Upper lobe of left lung (tissue), 6 donors: ENCODE results near the gene POLG2. TPM values are rescaled to one million over a fixed set of nuclear protein-coding genes. Genes with fewer than 3 reads are reported as not detected.
"Not testable (repeated sequence)": the region's sequence is repeated elsewhere in the genome, so short reads cannot be mapped to it uniquely, and the experiment has no call there.

Source experiments
- ATAC-seq, 2 donors: fragments of 200-7000 bp; cut with Tn5 transposase; one replicate each; pipeline ENCODE4 v1.9.1; 2022; ENCODE audit warnings: mild to moderate bottlenecking in 2 of 2, moderate library complexity in 2 of 2; ENCODE audit not compliant: low FRiP score in 2 of 2
- DNase-seq, 2 donors: peaks; one replicate each; pipeline ENCODE4 v3.0.0-alpha.2; 2019 to 2020
- H3K27ac ChIP-seq, 4 donors: fragments of 200-600 bp; sonication (generic); one replicate each; pipeline ENCODE4 v1.5.1; 2016 to 2019
- H3K27me3 ChIP-seq, 4 donors: fragments of 200-600 bp; sonication (generic); one replicate each; pipeline ENCODE4 v1.5.1; 2017 to 2019
- H3K36me3 ChIP-seq, 4 donors: fragments of 200-600 bp; sonication (generic); one replicate each; pipeline ENCODE4 v1.5.1; 2016 to 2019
- H3K4me1 ChIP-seq, 4 donors: fragments of 200-600 bp; sonication (generic); one replicate each; pipeline ENCODE4 v1.5.1; 2018 to 2019
- H3K4me3 ChIP-seq, 4 donors: fragments of 200-600 bp; sonication (generic); one replicate each; pipeline ENCODE4 v1.5.1; 2017 to 2019; ENCODE audit warnings: mild to moderate bottlenecking in 2 of 4, moderate library complexity in 1 of 4
- H3K9me3 ChIP-seq, 4 donors: fragments of 200-600 bp; sonication (generic); one replicate each; pipeline ENCODE4 v1.5.1; 2018 to 2019
- CTCF ChIP-seq, 6 experiments: fragments of 450-650 bp in 4 of 6; fragments of 200-600 bp in 2 of 6; sonication (generic) in 2 of 6; IDR thresholded peaks; one replicate each; pipeline ENCODE4 v1.5.1; 2016 to 2019; ENCODE audit warnings: antibody characterized with exemption in 6 of 6
- EP300 ChIP-seq, 4 donors: sonication (generic); formaldehyde crosslinking; IDR thresholded peaks; one replicate each; pipeline ENCODE4 v1.5.1; 2017; ENCODE audit warnings: antibody characterized with exemption in 4 of 4, control low read depth in 2 of 4
- POLR2A ChIP-seq, 4 donors: fragments of 450-650 bp; IDR thresholded peaks; one replicate each; pipeline ENCODE4 v1.5.1; 2016 to 2017; ENCODE audit warnings: antibody characterized with exemption in 4 of 4, mild to moderate bottlenecking in 2 of 4
- POLR2AphosphoS5 ChIP-seq, 2 donors: sonication (generic); formaldehyde crosslinking; IDR thresholded peaks; one replicate each; pipeline ENCODE4 v1.5.1; 2017; ENCODE audit warnings: antibody characterized with exemption in 2 of 2
- WGBS, 2 donors: methylation state at CpG; one replicate each; pipeline ENCODE4 v1.1.5; 2017 to 2018; 5-methylcytosine and 5-hydroxymethylcytosine counted together
- total RNA-seq, 6 donors: library from RNA; depleted of rRNA in 4 of 6; stranded (reverse); fragments of >200 nt in 4 of 6; gene quantifications; one replicate each; pipeline versions ENCODE4 v1.1.0 to v1.2.1, GENCODE V29; 2016 to 2021
- donor health status: DM: no; HTN: no; CAD: no; lungs with moderate emphysema.
- donor health status: DM: no; HTN: yes; CAD: no; lungs with severe emphysema.

Gene POLG2
- total RNA-seq, 6 donors from 2014 or later = 4.1 to 25.2 (median 12.6) TPM

GRCh38 chr17:64480951-64481350, 15.9 kb downstream of the POLG2 start:
- DNase-seq = no peak
- H3K27me3 ChIP-seq = no peaks in the 10 kb centered on the region
- 89 to 100% methylated on average over 1 of the region's 1 CpG for WGBS, 2 donors
- ATAC-seq = no peak
- H3K36me3 ChIP-seq = peaks cover 0 to 59% (median 18%) of the 10 kb centered on the region in 4 donors
- TF ChIP-seq POLR2A (IDR thresholded peaks at IDR 0.05) = no peak
- no peak for TF ChIP-seq POLR2AphosphoS5 (IDR thresholded peaks at IDR 0.05)
- TF ChIP-seq EP300 (IDR thresholded peaks at IDR 0.05) = no peak
- no peak for TF ChIP-seq CTCF (IDR thresholded peaks at IDR 0.05)
- H3K27ac ChIP-seq = no peak overlapping the region
- no peaks in the 10 kb centered on the region for H3K9me3 ChIP-seq
- H3K4me1 ChIP-seq = no peaks in the 10 kb centered on the region
- H3K4me3 ChIP-seq = no peak overlapping the region

GRCh38 chr17:64477849-64478248, 19.0 kb downstream of the POLG2 start:
- Histone ChIP-seq H3K4me1 (no peaks in the 10 kb centered on the region), H3K27me3 (no peaks in the 10 kb centered on the region), H3K27ac (no peak overlapping the region), H3K9me3 (no peaks in the 10 kb centered on the region), H3K36me3 (peaks cover 0 to 34% (median 4%) of the 10 kb centered on the region in 4 donors), H3K4me3 (no peak overlapping the region)
- ATAC-seq = no peak
- no peak for DNase-seq
- 27 to 28% methylated on average over 1 of the region's 1 CpG for WGBS, 2 donors
- TF ChIP-seq CTCF (IDR thresholded peaks at IDR 0.05) = no peak
- TF ChIP-seq EP300 (IDR thresholded peaks at IDR 0.05) = no peak
- no peak for TF ChIP-seq POLR2A (IDR thresholded peaks at IDR 0.05)
- TF ChIP-seq POLR2AphosphoS5 (IDR thresholded peaks at IDR 0.05) = no peak

GRCh38 chr17:64472564-64472963, 24.3 kb downstream of the POLG2 start:
- H3K4me3 ChIP-seq = no peak overlapping the region
- no peak for TF ChIP-seq POLR2A (IDR thresholded peaks at IDR 0.05)
- TF ChIP-seq POLR2AphosphoS5 (IDR thresholded peaks at IDR 0.05) = no peak
- no peak for TF ChIP-seq EP300 (IDR thresholded peaks at IDR 0.05)
- TF ChIP-seq CTCF (IDR thresholded peaks at IDR 0.05) = no peak
- H3K4me1 ChIP-seq = no peaks in the 10 kb centered on the region
- no peak overlapping the region for H3K27ac ChIP-seq
- peaks cover 0 to 13% (median 0%) of the 10 kb centered on the region in 4 donors for H3K36me3 ChIP-seq
- WGBS, 2 donors = 91 to 97% methylated on average over 2 of the region's 2 CpGs
- H3K27me3 ChIP-seq = no peaks in the 10 kb centered on the region
- no peak for DNase-seq
- H3K9me3 ChIP-seq = no peaks in the 10 kb centered on the region
- no peak for ATAC-seq

GRCh38 chr17:64471440-64471839, 25.4 kb downstream of the POLG2 start:
- Histone ChIP-seq H3K27ac (no peak overlapping the region), H3K36me3 (peaks cover 0 to 14% (median 0%) of the 10 kb centered on the region in 4 donors), H3K9me3 (no peaks in the 10 kb centered on the region), H3K4me3 (no peak overlapping the region), H3K4me1 (no peaks in the 10 kb centered on the region), H3K27me3 (no peaks in the 10 kb centered on the region)
- TF ChIP-seq CTCF (IDR thresholded peaks at IDR 0.05) (no peak), POLR2A (IDR thresholded peaks at IDR 0.05) (no peak), POLR2AphosphoS5 (IDR thresholded peaks at IDR 0.05) (no peak), EP300 (IDR thresholded peaks at IDR 0.05) (no peak)
- 95 to 96% methylated on average over 3 of the region's 3 CpGs for WGBS, 2 donors
- ATAC-seq (no peak), DNase-seq (no peak)

- ATAC-seq = no peak
These were observed 26.2 kb downstream of the POLG2 start for GRCh38 chr17:64470625-64471024.

GRCh38 chr17:64466834-64467233, 30.0 kb downstream of the POLG2 start:
- not testable (repeated sequence) for H3K9me3 ChIP-seq, H3K27me3 ChIP-seq, DNase-seq, H3K4me1 ChIP-seq, H3K27ac ChIP-seq, H3K4me3 ChIP-seq, ATAC-seq
- WGBS, 2 donors = 65 to 75% methylated on average over 1 of the region's 1 CpG
- H3K36me3 ChIP-seq = peaks cover 0 to 19% (median 0%) of the 10 kb centered on the region in 4 donors

More at GRCh38 chr17:64470625-64471024, 26.2 kb downstream of the POLG2 start:
- Histone ChIP-seq H3K4me1 (no peaks in the 10 kb centered on the region), H3K4me3 (no peak overlapping the region), H3K27me3 (no peaks in the 10 kb centered on the region), H3K9me3 (no peaks in the 10 kb centered on the region), H3K27ac (no peak overlapping the region), H3K36me3 (peaks cover 0 to 19% (median 0%) of the 10 kb centered on the region in 4 donors)
- DNase-seq = no peak
- WGBS, 2 donors = 74 to 96% methylated on average over 4 of the region's 4 CpGs
- TF ChIP-seq POLR2AphosphoS5 (IDR thresholded peaks at IDR 0.05) (no peak), CTCF (IDR thresholded peaks at IDR 0.05) (no peak), POLR2A (IDR thresholded peaks at IDR 0.05) (no peak), EP300 (IDR thresholded peaks at IDR 0.05) (no peak)
